Kidney (tissue), 14 donors: Measurements from ENCODE around the gene ITPK1. TPM values are rescaled to one million over a fixed set of nuclear protein-coding genes. Genes with fewer than 3 reads are reported as not detected.

Experiments
- DNase-seq, 5 donors: peaks; one replicate each; pipeline ENCODE4 v3.0.0-alpha.2; 2013 to 2020
- FAIRE-seq: peaks from 2 replicates; lab custom pipeline; 2012; peaks lifted over from hg19 to GRCh38; lab: Jason Lieb, UNC
- H3K27ac ChIP-seq, 2 donors: one replicate each; pipeline ENCODE4 v1.7.0; 2013; ENCODE audit warnings: low read depth in 2 of 2, low read length in 2 of 2, inconsistent platforms in 1 of 2
- H3K27me3 ChIP-seq: one replicate; pipeline ENCODE4 v1.7.1; 2013; ENCODE audit warnings: low read length, inconsistent platforms; ENCODE audit not compliant: control insufficient read depth, insufficient read depth
- H3K36me3 ChIP-seq, 3 donors: one replicate each; pipeline versions ENCODE4 v1.7.0 to v1.7.1; 2013; ENCODE audit warnings: low read length in 3 of 3, control low read depth in 1 of 3, inconsistent platforms in 1 of 3; ENCODE audit not compliant: insufficient read depth in 3 of 3, control insufficient read depth in 2 of 3
- H3K4me1 ChIP-seq, 3 donors: one replicate each; pipeline versions ENCODE4 v1.7.0 to v1.7.1; 2013; ENCODE audit warnings: low read length in 3 of 3, inconsistent platforms in 1 of 3, low read depth in 1 of 3; ENCODE audit not compliant: control insufficient read depth in 2 of 3, insufficient read depth in 2 of 3
- H3K4me3 ChIP-seq, 3 donors: one replicate each; pipeline versions ENCODE4 v1.7.0 to v1.8.1; 2013; ENCODE audit warnings: low read length in 3 of 3, control low read depth in 1 of 3, inconsistent platforms in 1 of 3
- H3K9ac ChIP-seq, 3 donors: one replicate each; pipeline versions ENCODE4 v1.7.0 to v1.7.1; 2013; ENCODE audit warnings: low read length in 3 of 3, control low read depth in 1 of 3, inconsistent platforms in 1 of 3
- H3K9me3 ChIP-seq, 3 donors: one replicate each; pipeline versions ENCODE4 v1.7.0 to v1.7.1; 2013; ENCODE audit warnings: low read length in 3 of 3, control low read depth in 1 of 3, inconsistent platforms in 1 of 3; ENCODE audit not compliant: control insufficient read depth in 2 of 3, insufficient read depth in 1 of 3
- CTCF ChIP-seq: IDR thresholded peaks from 3 replicates; pipeline ENCODE4 v1.5.1; 2012; ENCODE audit warnings: mild to moderate bottlenecking, moderate library complexity, borderline replicate concordance; ENCODE audit not compliant: insufficient read depth; ENCODE audit errors: extremely low read depth
- intact Hi-C: fragments of 100-400 bp; cut with DNase I; formaldehyde crosslinking; loops from one replicate; pipeline ENCODE4 v1.11.1; 2022
- polyA plus RNA-seq: library from polyadenylated mRNA; stranded (reverse); fragments of 350-450 nt; fragmentation: Illumina TruSeq; extraction: RNeasy Lipid Tissue Mini Kit (QIAGEN cat#74804); gene quantifications from one replicate; pipeline ENCODE4 v1.2.3, GENCODE V29; 2014; ENCODE audit warnings: low read depth, low replicate concordance; ENCODE audit not compliant: insufficient read depth
- total RNA-seq: library from RNA; stranded (reverse); fragmentation: NEBNext Ultra II Directional; extraction: Animal tissue kit (Norgen Biotek cat#: 25700); gene quantifications from one replicate; pipeline ENCODE4 v1.2.1, GENCODE V29; 2021
- donor health status: control.
- donor health status: control.
- donor health status: control.
- donor health status: control.
- donor health status: control.
- donor health status: DM: yes; HTN: yes; CAD: no.
- donor health status: Normal renal cell carcinoma (clear cell type).

The ITPK1 gene
- total and polyA plus RNA-seq, 2 donors from 2014 or later, result 43.6 to 92.0 TPM

- intact Hi-C loops, result no loop called here
- Histone ChIP-seq H3K4me3 (no peak overlapping the region), H3K27me3 (no peaks in the 10 kb centered on the region), H3K27ac (no peak overlapping the region), H3K4me1 (peaks cover 0 to 12% (median 0%) of the 10 kb centered on the region in 3 donors), H3K9ac (no peak overlapping the region), H3K36me3 (no peaks in the 10 kb centered on the region), H3K9me3 (no peaks in the 10 kb centered on the region)
- DNase-seq (no peak), FAIRE-seq (no peak)
- TF ChIP-seq CTCF, result no peak
These were observed 109.9 kb downstream of the ITPK1 start for GRCh38 chr14:93005838-93006237.

GRCh38 chr14:93005135-93005813 is 110.5 kb downstream of the ITPK1 start:
- Histone ChIP-seq H3K9ac (no peak overlapping the region), H3K36me3 (no peaks in the 10 kb centered on the region), H3K27me3 (no peaks in the 10 kb centered on the region), H3K9me3 (no peaks in the 10 kb centered on the region), H3K27ac (no peak overlapping the region), H3K4me1 (peaks cover 0 to 12% (median 0%) of the 10 kb centered on the region in 3 donors), H3K4me3 (no peak overlapping the region)
- intact Hi-C loops, result no loop called here
- DNase-seq, result no peak
- no peak for TF ChIP-seq CTCF
- FAIRE-seq, result no peak

GRCh38 chr14:93004699-93005082 is 111.0 kb downstream of the ITPK1 start:
- no peak overlapping the region for H3K9ac ChIP-seq
- H3K27ac ChIP-seq, result no peak overlapping the region
- peaks cover 0 to 12% (median 0%) of the 10 kb centered on the region in 3 donors for H3K4me1 ChIP-seq
- no peak for TF ChIP-seq CTCF
- H3K27me3 ChIP-seq, result no peaks in the 10 kb centered on the region
- H3K36me3 ChIP-seq, result no peaks in the 10 kb centered on the region
- intact Hi-C loops, result no loop called here
- no peak for DNase-seq
- FAIRE-seq, result no peak
- H3K4me3 ChIP-seq, result no peak overlapping the region
- H3K9me3 ChIP-seq, result no peaks in the 10 kb centered on the region
